ENCODE results near the gene SESTD1. TPM values are rescaled to one million over a fixed set of nuclear protein-coding genes. Genes with fewer than 3 reads are reported as not detected.

SESTD1 gene
- total RNA-seq, 3 donors from 2014 or later (not counting 1 experiment from before 2014, with no cell fraction given) = 14.7 to 25.2 (median 19.0) TPM

DNA sequence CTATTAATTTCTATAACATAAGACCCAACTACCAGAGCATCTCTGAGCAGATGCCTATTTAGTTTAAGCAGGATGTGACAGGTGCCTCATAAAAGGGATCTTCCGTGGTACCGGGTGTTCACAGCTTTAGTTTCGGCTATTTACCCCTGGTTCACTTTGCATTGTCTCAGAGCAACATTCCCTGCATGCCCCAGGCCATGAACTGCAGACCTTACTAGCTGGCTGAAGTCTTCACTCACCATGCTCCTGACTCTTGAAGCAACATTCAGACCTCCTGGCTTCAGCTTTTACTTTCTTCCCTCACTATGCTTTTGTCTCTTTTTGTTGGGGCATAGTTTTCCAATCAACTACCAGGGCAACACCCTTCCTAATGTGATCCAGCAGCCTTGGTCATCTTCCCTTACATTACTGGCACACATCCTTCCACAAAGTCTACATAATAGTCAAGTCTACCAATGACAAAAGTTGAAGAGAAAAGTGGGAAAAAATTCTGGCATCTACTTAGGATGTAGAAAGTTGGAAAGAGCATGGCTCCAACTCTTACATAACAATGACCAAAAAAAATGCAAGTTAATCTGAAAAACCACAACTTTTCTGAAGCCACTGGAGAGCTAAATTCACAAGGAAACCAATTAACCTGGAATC, 99.2 kb downstream of the SESTD1 start:
- no peak overlapping the region for H3K4me3 ChIP-seq (ENCODE audit: low read length)
- no peak overlapping the region for H3K27ac Mint-ChIP-seq
- no peak for DNase-seq
- no peak overlapping the region for H3K27ac ChIP-seq (ENCODE audit: low read length)
- no peak overlapping the region for H3K4me3 Mint-ChIP-seq
- H3K4me1 ChIP-seq (ENCODE audit: control insufficient read depth, insufficient read depth, low read length) = no peaks in the 10 kb centered on the region
- no peak for ATAC-seq
- peaks cover 8% of the 10 kb centered on the region for H3K36me3 Mint-ChIP-seq
- intact Hi-C loops (cut with micrococcal nuclease) = no loop called here
- H3K27me3 ChIP-seq (ENCODE audit: control insufficient read depth, insufficient read depth, low read length) = no peaks in the 10 kb centered on the region
- H3K9me3 ChIP-seq (ENCODE audit: control insufficient read depth, insufficient read depth, low read length) = no peaks in the 10 kb centered on the region
- H3K4me1 Mint-ChIP-seq = no peaks in the 10 kb centered on the region
- TF ChIP-seq, protein P1, sequence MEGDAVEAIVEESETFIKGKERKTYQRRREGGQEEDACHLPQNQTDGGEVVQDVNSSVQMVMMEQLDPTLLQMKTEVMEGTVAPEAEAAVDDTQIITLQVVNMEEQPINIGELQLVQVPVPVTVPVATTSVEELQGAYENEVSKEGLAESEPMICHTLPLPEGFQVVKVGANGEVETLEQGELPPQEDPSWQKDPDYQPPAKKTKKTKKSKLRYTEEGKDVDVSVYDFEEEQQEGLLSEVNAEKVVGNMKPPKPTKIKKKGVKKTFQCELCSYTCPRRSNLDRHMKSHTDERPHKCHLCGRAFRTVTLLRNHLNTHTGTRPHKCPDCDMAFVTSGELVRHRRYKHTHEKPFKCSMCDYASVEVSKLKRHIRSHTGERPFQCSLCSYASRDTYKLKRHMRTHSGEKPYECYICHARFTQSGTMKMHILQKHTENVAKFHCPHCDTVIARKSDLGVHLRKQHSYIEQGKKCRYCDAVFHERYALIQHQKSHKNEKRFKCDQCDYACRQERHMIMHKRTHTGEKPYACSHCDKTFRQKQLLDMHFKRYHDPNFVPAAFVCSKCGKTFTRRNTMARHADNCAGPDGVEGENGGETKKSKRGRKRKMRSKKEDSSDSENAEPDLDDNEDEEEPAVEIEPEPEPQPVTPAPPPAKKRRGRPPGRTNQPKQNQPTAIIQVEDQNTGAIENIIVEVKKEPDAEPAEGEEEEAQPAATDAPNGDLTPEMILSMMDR (IDR thresholded peaks at IDR 0.05) = no peak
- WGBS (ENCODE audit: insufficient coverage) = 91% methylated on average over 3 of the region's 3 CpGs
- peaks cover 2% of the 10 kb centered on the region for H3K36me3 ChIP-seq (ENCODE audit: control insufficient read depth, insufficient read depth, low read length)
- no peaks in the 10 kb centered on the region for H3K27me3 Mint-ChIP-seq (ENCODE audit: low read depth in 2 of 2)
- peaks cover 0 to 2% of the 10 kb centered on the region in 2 donors for H3K9me3 Mint-ChIP-seq

DNA sequence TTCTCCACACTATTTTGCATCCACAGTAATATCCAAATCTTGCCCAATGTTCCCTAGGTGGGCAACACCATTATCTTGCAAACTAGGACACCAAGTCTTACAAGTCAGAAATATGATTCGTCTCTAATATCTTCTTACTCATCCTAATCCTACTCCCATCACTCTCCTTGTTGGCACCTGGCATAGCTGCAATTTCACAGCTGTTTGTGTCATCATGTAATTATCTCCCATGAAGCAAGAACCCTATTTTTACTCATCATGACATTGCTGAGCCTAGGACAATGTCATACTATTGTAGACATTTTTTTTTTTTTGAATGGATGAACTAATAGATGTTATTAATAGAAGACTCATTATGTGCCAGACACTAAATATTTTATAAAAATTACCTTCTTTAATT, 123.4 kb downstream of the SESTD1 start:
- Mint-ChIP-seq H3K27me3 (ENCODE audit: low read depth in 2 of 2) (no peaks in the 10 kb centered on the region), H3K36me3 (no peaks in the 10 kb centered on the region), H3K9me3 (no peaks in the 10 kb centered on the region), H3K4me3 (no peak overlapping the region), H3K4me1 (no peaks in the 10 kb centered on the region), H3K27ac (no peak overlapping the region)
- ATAC-seq (no peak), DNase-seq (no peak)
- intact Hi-C loops (cut with micrococcal nuclease) = no loop called here
- Histone ChIP-seq H3K36me3 (ENCODE audit: control insufficient read depth, insufficient read depth, low read length) (peaks cover 12% of the 10 kb centered on the region), H3K4me1 (ENCODE audit: control insufficient read depth, insufficient read depth, low read length) (no peaks in the 10 kb centered on the region), H3K27me3 (ENCODE audit: control insufficient read depth, insufficient read depth, low read length) (no peaks in the 10 kb centered on the region), H3K27ac (ENCODE audit: low read length) (no peak overlapping the region), H3K9me3 (ENCODE audit: control insufficient read depth, insufficient read depth, low read length) (no peaks in the 10 kb centered on the region), H3K4me3 (ENCODE audit: low read length) (no peak overlapping the region)
- TF ChIP-seq, protein P1 (IDR thresholded peaks at IDR 0.05) = no peak
- 47% methylated on average over 1 of the region's 1 CpG for WGBS (ENCODE audit: insufficient coverage)

DNA sequence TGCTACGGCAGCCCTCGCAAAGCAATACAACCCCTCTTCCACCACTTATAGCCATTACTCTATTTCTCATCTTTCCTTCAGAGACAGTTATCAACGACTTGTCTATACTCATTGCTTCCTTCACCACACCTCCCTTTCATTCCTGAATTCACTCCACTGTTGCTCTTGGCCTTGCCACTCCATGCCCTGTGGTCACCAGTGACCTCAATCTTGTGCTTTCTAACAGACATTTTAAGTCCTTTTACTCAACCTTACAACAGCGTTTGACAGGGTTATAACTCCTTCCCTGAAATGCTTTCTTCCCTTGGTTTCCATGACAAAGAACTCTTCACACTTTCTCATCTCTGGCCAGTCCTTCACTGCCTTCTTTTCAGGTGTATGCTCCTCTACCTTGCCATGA, 124.1 kb downstream of the SESTD1 start:
- Histone ChIP-seq H3K9me3 (ENCODE audit: control insufficient read depth, insufficient read depth, low read length) (no peaks in the 10 kb centered on the region), H3K4me3 (ENCODE audit: low read length) (no peak overlapping the region), H3K4me1 (ENCODE audit: control insufficient read depth, insufficient read depth, low read length) (no peaks in the 10 kb centered on the region), H3K27me3 (ENCODE audit: control insufficient read depth, insufficient read depth, low read length) (no peaks in the 10 kb centered on the region), H3K27ac (ENCODE audit: low read length) (no peak overlapping the region), H3K36me3 (ENCODE audit: control insufficient read depth, insufficient read depth, low read length) (peaks cover 9% of the 10 kb centered on the region)
- Mint-ChIP-seq H3K4me3 (no peak overlapping the region), H3K9me3 (no peaks in the 10 kb centered on the region), H3K27ac (no peak overlapping the region), H3K4me1 (no peaks in the 10 kb centered on the region), H3K36me3 (no peaks in the 10 kb centered on the region), H3K27me3 (ENCODE audit: low read depth in 2 of 2) (no peaks in the 10 kb centered on the region)
- 89% methylated on average over 4 of the region's 4 CpGs for WGBS (ENCODE audit: insufficient coverage)
- TF ChIP-seq, protein P1 (IDR thresholded peaks at IDR 0.05) = no peak
- intact Hi-C loops (cut with micrococcal nuclease) = no loop called here
- ATAC-seq (no peak), DNase-seq (no peak)

- H3K27ac ChIP-seq (ENCODE audit: low read length) = no peak overlapping the region
- no peak overlapping the region for H3K4me3 ChIP-seq (ENCODE audit: low read length)
- no peaks in the 10 kb centered on the region for H3K4me1 ChIP-seq (ENCODE audit: control insufficient read depth, insufficient read depth, low read length)
- H3K27me3 ChIP-seq (ENCODE audit: control insufficient read depth, insufficient read depth, low read length) = no peaks in the 10 kb centered on the region
- no peaks in the 10 kb centered on the region for H3K4me1 Mint-ChIP-seq
- ATAC-seq (no peak), DNase-seq (no peak)
- H3K27me3 Mint-ChIP-seq (ENCODE audit: low read depth in 2 of 2) = no peaks in the 10 kb centered on the region
- 82% methylated on average over 4 of the region's 4 CpGs for WGBS (ENCODE audit: insufficient coverage)
- H3K9me3 ChIP-seq (ENCODE audit: control insufficient read depth, insufficient read depth, low read length) = no peaks in the 10 kb centered on the region
- H3K27ac Mint-ChIP-seq = no peak overlapping the region
- H3K36me3 Mint-ChIP-seq = no peaks in the 10 kb centered on the region
- intact Hi-C loops (cut with micrococcal nuclease) = no loop called here
- TF ChIP-seq, protein P1 (IDR thresholded peaks at IDR 0.05) = no peak
- H3K36me3 ChIP-seq (ENCODE audit: control insufficient read depth, insufficient read depth, low read length) = peaks cover 9% of the 10 kb centered on the region
- H3K4me3 Mint-ChIP-seq = no peak overlapping the region
- no peaks in the 10 kb centered on the region for H3K9me3 Mint-ChIP-seq
Observed at GRCh38 chr2:179139506-179139905, 125.1 kb downstream of the SESTD1 start.
